ENCODE measurements around the gene PLK3. TPM values are rescaled to one million over a fixed set of nuclear protein-coding genes. Genes with fewer than 3 reads are reported as not detected.

Gene PLK3
- total RNA-seq, 1 experiment from 2014 or later, result 27.7 TPM

GRCh38 chr1:44853201-44853600 is 53.0 kb downstream of the PLK3 start:
- DNase-seq (ENCODE audit: low read depth), result no peak

GRCh38 chr1:44854970-44855369 is 54.8 kb downstream of the PLK3 start:
- DNase-seq (ENCODE audit: low read depth), result no peak

Other genes with a start within 250 kb of the PLK3 start
- gene TMEM53, start 125.9 kb upstream of the PLK3 start, total RNA-seq (2014; rRNA removed), result 5.9 and 8.8 TPM in 2 replicates
- not detected in 2 replicates for gene ARMH1, start 125.7 kb upstream of the PLK3 start, total RNA-seq (2014; rRNA removed)
- gene RNU5D-1, start 69.2 kb upstream of the PLK3 start, total RNA-seq (2014; rRNA removed), result not detected in 2 replicates
- 95.3 and 99.3 TPM in 2 replicates for gene KIF2C, start 60.5 kb upstream of the PLK3 start, total RNA-seq (2014; rRNA removed)
- 2,019 and 2,069 TPM in 2 replicates for gene RPS8, start 24.8 kb upstream of the PLK3 start, total RNA-seq (2014; rRNA removed)
- not detected in 2 replicates for gene BEST4, start 12.2 kb upstream of the PLK3 start, total RNA-seq (2014; rRNA removed)
- 0.19 TPM in 1 of 2 replicates, not detected in the other for gene DYNLT4, start 7.0 kb downstream of the PLK3 start, total RNA-seq (2014; rRNA removed)
- 2.1 and 8.2 TPM in 2 replicates for gene BTBD19, start 8.1 kb downstream of the PLK3 start, total RNA-seq (2014; rRNA removed)
- gene PTCH2, start 42.9 kb downstream of the PLK3 start, total RNA-seq (2014; rRNA removed), result under 0.01 TPM in 1 of 2 replicates, not detected in the other
- gene EIF2B3, start 186.2 kb downstream of the PLK3 start, total RNA-seq (2014; rRNA removed), result 42.5 and 47.9 TPM in 2 replicates
- gene HECTD3, start 210.9 kb downstream of the PLK3 start, total RNA-seq (2014; rRNA removed), result 39.2 and 40.8 TPM in 2 replicates
- gene UROD, start 211.9 kb downstream of the PLK3 start, total RNA-seq (2014; rRNA removed), result 122 and 124 TPM in 2 replicates